ENCODE results near the gene PAK5.

GRCh38 chr20:9615118-9615517, 223.8 kb downstream of the PAK5 start:
- TF ChIP-seq CTCF (conservative IDR thresholded peaks at IDR 0.05; ENCODE audit: low read depth, low read length) (no peak), EZH2phosphoT487 (IDR thresholded peaks at IDR 0.05; ENCODE audit: borderline replicate concordance, low read length) (no peak), EZH2 (IDR thresholded peaks at IDR 0.05; ENCODE audit: low read length, unreplicated experiment) (no peak)

Measured in PC-3 (cell line).